ENCODE measurements around the gene HAVCR2.

DNA sequence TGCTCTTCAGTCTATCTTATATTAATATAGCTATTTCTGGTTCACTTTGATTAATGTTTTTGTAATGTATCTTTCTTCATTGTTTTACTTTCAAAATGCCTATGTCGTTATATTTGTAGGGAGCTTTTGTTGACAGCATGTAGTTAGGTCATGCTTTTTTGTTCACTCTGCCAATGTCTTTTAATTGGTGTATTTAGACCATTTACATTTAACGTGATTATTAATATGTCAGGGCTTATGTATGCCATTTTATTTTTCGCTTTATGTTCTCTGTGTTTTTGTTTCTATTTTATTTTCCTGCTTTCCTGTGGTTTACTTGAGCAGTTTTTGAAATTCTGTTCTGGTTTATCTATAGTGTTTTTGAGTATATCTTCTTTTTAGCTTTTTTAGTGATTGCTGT lies 46.5 kb upstream of the HAVCR2 start:
- TF ChIP-seq POLR2AphosphoS5 (IDR thresholded peaks at IDR 0.05) (no peak), CTCF (IDR thresholded peaks at IDR 0.05) (no peak), EP300 (IDR thresholded peaks at IDR 0.05) (no peak), POLR2A (IDR thresholded peaks at IDR 0.05; ENCODE audit: low read depth) (no peak)
